Caco-2 (cell line): ENCODE data around the gene HOXA7. TPM values are rescaled to one million over a fixed set of nuclear protein-coding genes. Genes with fewer than 3 reads are reported as not detected.
A peak's percentile ranks its signal among the peaks of the same experiment; 100 is the strongest.

Experiments used
- BruUV-seq: library from RNA; stranded (reverse); fragments of 400-500 nt; replicated peaks from 2 replicates; lab custom pipeline; 2021; lab: Mats Ljungman, UMichigan
- CTCF ChIA-PET: fragments of 300-600 bp; sonication (Branson Sonifier 250); formaldehyde crosslinking; loops from one replicate; lab custom pipeline; 2022; ENCODE audit warnings: antibody characterized with exemption; lab: Charles Lee
- POLR2A ChIA-PET: fragments of 300-600 bp; sonication (Branson Sonifier 250); formaldehyde crosslinking; loops from one replicate; lab custom pipeline; 2022; ENCODE audit warnings: antibody characterized with exemption; lab: Charles Lee
- DNase-seq, 2 experiments: peaks; one replicate each; pipeline versions ENCODE4 v3.0.0 to v3.0.0-alpha.2; 2020 to 2022
- H3K27me3 ChIP-seq: replicated peaks from 2 replicates; pipeline ENCODE4 v1.6.0; 2011; ENCODE audit warnings: low read length; ENCODE audit not compliant: control insufficient read depth, insufficient read depth
- H3K36me3 ChIP-seq: 2 replicates; pipeline ENCODE4 v1.5.1; 2011; ENCODE audit warnings: low read length; ENCODE audit not compliant: control insufficient read depth, insufficient read depth
- H3K4me1 ChIP-seq: fragments of 250-450 bp; sonication (Bioruptor Pico); 2 replicates; pipeline ENCODE4 v1.5.1; 2020; ENCODE audit warnings: mild to moderate bottlenecking
- H3K4me3 ChIP-seq: 2 replicates; pipeline ENCODE4 v1.5.1; 2011; ENCODE audit warnings: low read depth, mild to moderate bottlenecking, control low read depth, low read length
- H3K9me3 ChIP-seq: fragments of 250-450 bp; sonication (Bioruptor Pico); 2 replicates; pipeline ENCODE4 v1.5.1; 2020; ENCODE audit warnings: mild to moderate bottlenecking, moderate library complexity
- H3K27ac Mint-ChIP-seq: one replicate; pipeline ENCODE4 v1.8.0; 2022; ENCODE audit warnings: mixed read lengths; ENCODE audit not compliant: unreplicated experiment
- H3K27me3 Mint-ChIP-seq: one replicate; pipeline ENCODE4 v1.8.0; 2022; ENCODE audit warnings: mixed read lengths; ENCODE audit not compliant: insufficient read depth, unreplicated experiment
- H3K36me3 Mint-ChIP-seq: one replicate; pipeline ENCODE4 v1.8.0; 2022; ENCODE audit warnings: mild to moderate bottlenecking, mixed read lengths; ENCODE audit not compliant: insufficient read depth, unreplicated experiment
- H3K4me1 Mint-ChIP-seq: one replicate; pipeline ENCODE4 v1.8.0; 2022; ENCODE audit warnings: low read depth, mixed read lengths; ENCODE audit not compliant: unreplicated experiment
- H3K4me3 Mint-ChIP-seq: one replicate; pipeline ENCODE4 v1.8.0; 2022; ENCODE audit warnings: mild to moderate bottlenecking, moderate library complexity, mixed read lengths; ENCODE audit not compliant: unreplicated experiment
- H3K9me3 Mint-ChIP-seq: one replicate; pipeline ENCODE4 v1.8.0; 2022; ENCODE audit warnings: mixed read lengths; ENCODE audit not compliant: unreplicated experiment
- CTCF ChIP-seq, 2 experiments: fragments of 200-600 bp in 1 of 2; IDR thresholded peaks; 1 replicate in 1 of 2; 2 replicates in 1 of 2; pipeline versions ENCODE4 v1.5.1 to v1.8.0; 2011 to 2022; ENCODE audit warnings: antibody characterized with exemption in 1 of 2, control low read depth in 1 of 2, inconsistent platforms in 1 of 2, low read depth in 1 of 2, low read length in 1 of 2, mild to moderate bottlenecking in 1 of 2, moderate library complexity in 1 of 2; ENCODE audit not compliant: insufficient read depth in 1 of 2, severe bottlenecking in 1 of 2, unreplicated experiment in 1 of 2
- intact Hi-C: fragments of 100-400 bp; cut with micrococcal nuclease; formaldehyde crosslinking; loops from one replicate; pipeline ENCODE4 v1.10.0; 2022; ENCODE audit not compliant: unreplicated experiment
- total RNA-seq: library from RNA; stranded (reverse); gene quantifications from 2 replicates; pipeline ENCODE4 v1.2.3, GENCODE V29; 2022

The HOXA7 gene
- total RNA-seq, 1 experiment from 2014 or later: 19.9 TPM

DNA sequence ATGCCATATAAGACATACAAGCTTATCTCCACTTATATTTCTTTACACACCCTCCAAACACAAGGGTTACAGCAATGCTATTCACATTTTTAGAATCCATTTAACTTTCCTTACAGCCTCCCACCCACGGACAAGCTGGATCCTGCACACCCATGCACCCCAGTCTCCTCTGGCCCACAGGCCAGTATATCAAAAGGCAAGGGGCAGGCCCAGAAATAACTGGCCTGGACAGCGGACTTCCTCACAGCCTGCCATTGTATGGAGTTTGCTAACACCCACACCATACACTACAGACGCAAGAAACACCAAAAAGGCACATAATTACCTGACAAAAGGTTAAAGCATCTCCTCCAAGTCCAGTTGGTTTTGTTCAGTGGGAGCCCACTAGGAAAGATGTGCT lies 37.9 kb downstream of the HOXA7 start:
- Histone ChIP-seq H3K36me3 (no peaks in the 10 kb centered on the region), H3K27me3 (no peaks in the 10 kb centered on the region), H3K9me3 (no peaks in the 10 kb centered on the region), H3K4me3 (no peak overlapping the region), H3K4me1 (peaks cover 50% of the 10 kb centered on the region)
- POLR2A ChIA-PET: no interaction called here
- H3K4me3 Mint-ChIP-seq: peak overlapping the region; percentile 59
- H3K9me3 Mint-ChIP-seq: no peaks in the 10 kb centered on the region
- CTCF ChIA-PET: no interaction called here
- no TSS peak for BruUV-seq
- no peak for TF ChIP-seq CTCF (IDR thresholded peaks at IDR 0.05; ENCODE audit: insufficient read depth in 1 of 2, low read depth in 1 of 2, low read length in 1 of 2, severe bottlenecking in 1 of 2, unreplicated experiment in 1 of 2)
- peaks cover 39% of the 10 kb centered on the region for H3K36me3 Mint-ChIP-seq
- intact Hi-C loops: no loop called here
- peaks cover 34% of the 10 kb centered on the region for H3K4me1 Mint-ChIP-seq
- H3K27ac Mint-ChIP-seq: no peak overlapping the region
- H3K27me3 Mint-ChIP-seq: no peaks in the 10 kb centered on the region
- DNase-seq: no peak

DNA sequence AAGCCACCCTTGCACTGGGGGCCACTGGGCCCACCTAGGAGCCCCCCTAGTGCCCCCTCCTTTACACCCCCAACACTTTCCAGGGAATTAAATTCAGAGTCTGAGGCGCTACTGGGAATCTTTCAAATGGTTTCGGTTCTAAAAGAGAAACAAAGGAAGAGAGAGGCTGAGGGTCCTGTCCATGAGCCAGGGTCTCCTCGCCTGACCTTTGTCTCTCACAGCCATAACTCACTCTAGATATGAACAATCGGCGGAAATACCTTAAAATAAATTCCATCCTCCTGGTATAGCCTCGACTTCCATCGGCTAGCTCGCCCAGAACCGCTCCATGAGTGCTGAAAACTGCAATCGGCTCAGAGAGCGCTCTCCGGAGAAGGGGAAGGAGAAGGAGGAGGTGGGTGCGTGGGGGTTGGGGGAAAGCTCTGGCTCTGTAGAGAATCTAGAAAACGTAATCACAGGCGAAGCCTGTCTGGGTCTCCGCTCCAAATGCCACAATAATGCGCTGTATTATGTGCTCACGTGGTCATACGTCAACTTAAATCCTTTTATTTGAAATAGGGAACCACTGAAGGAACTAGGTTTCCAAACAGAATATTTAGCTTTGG lies 38.5 kb downstream of the HOXA7 start:
- Mint-ChIP-seq H3K36me3 (peaks cover 39% of the 10 kb centered on the region), H3K4me3 (peak overlapping the region; percentile 59), H3K27ac (no peak overlapping the region), H3K9me3 (no peaks in the 10 kb centered on the region), H3K27me3 (no peaks in the 10 kb centered on the region), H3K4me1 (peaks cover 34% of the 10 kb centered on the region)
- BruUV-seq: no TSS peak
- no peaks in the 10 kb centered on the region for H3K9me3 ChIP-seq
- intact Hi-C loops: no loop called here
- no peak overlapping the region for H3K4me3 ChIP-seq
- peaks cover 48% of the 10 kb centered on the region for H3K4me1 ChIP-seq
- no peaks in the 10 kb centered on the region for H3K27me3 ChIP-seq
- no peaks in the 10 kb centered on the region for H3K36me3 ChIP-seq
- POLR2A ChIA-PET: no interaction called here
- DNase-seq: no peak
- CTCF ChIA-PET: no interaction called here
- no peak for TF ChIP-seq CTCF (IDR thresholded peaks at IDR 0.05; ENCODE audit: insufficient read depth in 1 of 2, low read depth in 1 of 2, low read length in 1 of 2, severe bottlenecking in 1 of 2, unreplicated experiment in 1 of 2)

- BruUV-seq: no TSS peak
- Mint-ChIP-seq H3K36me3 (peaks cover 33% of the 10 kb centered on the region), H3K9me3 (no peaks in the 10 kb centered on the region), H3K4me1 (peaks cover 34% of the 10 kb centered on the region), H3K27ac (no peak overlapping the region), H3K4me3 (peak overlapping the region; percentile 59), H3K27me3 (no peaks in the 10 kb centered on the region)
- DNase-seq: no peak
- ChIA-PET POLR2A (interaction anchor here (0.6 kb wide), 1 partner anchor 39 kb away, joined by 3 read pairs; the partner anchor contains the start of gene HOXA7), CTCF (no interaction called here)
- no peaks in the 10 kb centered on the region for H3K27me3 ChIP-seq
- H3K9me3 ChIP-seq: no peaks in the 10 kb centered on the region
- no peak for TF ChIP-seq CTCF (IDR thresholded peaks at IDR 0.05; ENCODE audit: insufficient read depth in 1 of 2, low read depth in 1 of 2, low read length in 1 of 2, severe bottlenecking in 1 of 2, unreplicated experiment in 1 of 2)
- peaks cover 52% of the 10 kb centered on the region for H3K4me1 ChIP-seq
- intact Hi-C loops: no loop called here
- H3K4me3 ChIP-seq: no peak overlapping the region
- no peaks in the 10 kb centered on the region for H3K36me3 ChIP-seq
Measured at GRCh38 chr7:27116962-27117886, 39.3 kb downstream of the HOXA7 start.
